GM19455 (cell line): ENCODE measurements around the gene AHRR.

Experiments
- ATAC-seq: cut with Tn5 transposase; IDR thresholded peaks from one replicate; pipeline ENCODE4 v1.9.1; 2021; ENCODE audit not compliant: unreplicated experiment

AHRR gene

GRCh38 chr5:318931-319601, 2.4 kb upstream of the AHRR start:
- no peak for ATAC-seq

- ATAC-seq = no peak
Measured at GRCh38 chr5:320524-321229, 837 bp upstream of the AHRR start.

GRCh38 chr5:321726-322251, 275 bp downstream of the AHRR start:
- peak; percentile 15 for ATAC-seq

DNA sequence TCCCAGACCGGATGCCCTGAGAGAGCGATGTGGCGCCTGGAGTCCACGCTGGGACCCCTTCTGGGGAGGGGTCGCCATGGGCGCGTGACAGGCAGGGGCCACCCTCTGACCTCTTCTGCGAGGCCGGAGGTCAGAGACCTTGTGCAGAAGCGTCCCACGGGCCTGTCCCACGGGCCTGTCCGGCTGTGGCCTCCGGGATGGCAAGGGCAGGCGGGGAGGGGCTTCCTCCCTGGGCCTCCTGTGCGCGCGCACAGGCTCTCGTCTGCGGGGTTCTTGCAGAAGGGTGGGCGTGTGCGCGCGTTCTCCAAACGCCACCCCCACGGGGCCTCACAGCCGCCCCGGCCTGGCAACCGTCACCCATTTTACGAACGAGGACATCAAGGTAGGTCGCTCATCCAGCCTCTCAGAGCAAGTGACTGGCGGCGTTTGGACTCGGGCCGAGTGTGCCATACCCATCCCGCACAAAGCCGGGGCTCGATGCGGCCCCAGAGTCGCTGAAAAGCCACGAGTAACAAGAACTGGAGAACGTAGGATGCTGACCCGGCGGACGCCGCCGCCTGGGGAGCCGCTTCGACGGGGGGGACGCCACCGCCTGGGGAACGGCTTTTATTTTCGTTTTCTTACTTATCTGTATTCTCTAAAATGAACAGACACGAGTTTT, 897 bp downstream of the AHRR start:
- peak; percentile 24 for ATAC-seq

DNA sequence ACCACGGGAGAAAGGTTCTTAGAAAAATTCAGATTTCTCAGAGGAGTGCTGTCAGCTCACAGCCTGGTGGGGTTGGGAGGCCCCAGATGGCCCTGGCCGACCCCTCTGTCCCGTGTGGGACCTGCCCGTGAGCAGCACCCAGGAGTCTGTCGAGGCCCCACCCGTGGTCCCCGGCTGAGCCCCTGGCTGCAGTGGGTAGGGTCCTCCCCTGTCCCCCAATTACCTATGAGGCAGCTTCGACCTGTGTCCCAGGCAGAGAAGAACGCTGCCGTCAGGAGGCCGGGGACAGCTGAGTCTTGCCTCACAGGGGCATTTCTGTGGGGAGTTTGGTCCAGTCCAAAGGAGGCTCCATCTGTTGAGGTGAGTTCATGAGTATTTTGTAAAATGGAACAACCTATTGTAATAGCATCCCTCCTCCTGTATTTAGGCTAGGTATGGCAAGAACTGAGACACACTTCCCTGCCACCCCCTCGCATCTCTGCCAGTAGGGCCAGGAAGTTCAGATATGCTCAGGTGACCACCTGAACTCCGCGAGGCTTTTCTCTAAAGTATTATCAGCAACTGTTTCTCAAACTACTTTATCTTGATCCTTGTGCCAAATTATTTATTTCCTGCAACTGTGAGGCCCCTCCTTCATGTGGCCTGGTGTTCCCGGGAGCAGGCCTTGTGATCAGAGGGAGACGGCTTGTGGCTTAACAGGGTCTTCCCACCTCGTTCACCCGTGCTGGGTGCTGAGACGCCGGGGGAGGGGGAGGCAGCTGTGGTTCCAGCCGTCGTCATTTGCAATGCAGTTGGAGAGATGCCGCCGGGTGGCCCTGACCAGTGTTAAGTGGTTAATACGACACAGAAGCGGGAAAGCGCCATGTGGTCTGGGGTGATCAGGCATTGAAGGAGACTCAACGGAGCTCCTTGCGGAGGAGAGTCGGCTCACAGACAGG, 1.7 kb downstream of the AHRR start:
- no peak for ATAC-seq

- no peak for ATAC-seq
Measured at GRCh38 chr5:324736-325612, 3.5 kb downstream of the AHRR start.

DNA sequence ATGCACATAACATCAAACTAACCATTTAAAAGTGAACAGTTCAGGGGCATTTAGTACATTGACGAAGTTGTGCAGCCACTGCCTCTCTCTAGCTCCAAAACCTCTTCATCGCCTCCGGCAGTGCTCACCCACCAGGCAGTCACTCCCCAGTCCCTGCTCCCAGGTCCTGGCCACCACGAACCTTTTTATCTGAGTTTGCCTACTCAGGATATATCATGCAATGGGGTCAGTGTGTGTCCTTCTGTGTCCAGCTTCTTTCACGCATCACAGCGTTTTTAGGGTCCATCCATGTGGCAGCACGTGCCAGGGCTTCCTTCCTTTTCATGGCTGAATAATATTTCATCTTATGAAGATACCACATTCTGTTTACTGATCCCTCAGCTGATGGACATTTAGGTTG, 4.6 kb downstream of the AHRR start:
- no peak for ATAC-seq

- ATAC-seq = no peak
Measured at GRCh38 chr5:329121-329735, 7.7 kb downstream of the AHRR start.

- ATAC-seq = no peak
Measured at GRCh38 chr5:329768-330167, 8.3 kb downstream of the AHRR start.

GRCh38 chr5:332843-333242, 11.3 kb downstream of the AHRR start:
- ATAC-seq = peak; percentile 51

DNA sequence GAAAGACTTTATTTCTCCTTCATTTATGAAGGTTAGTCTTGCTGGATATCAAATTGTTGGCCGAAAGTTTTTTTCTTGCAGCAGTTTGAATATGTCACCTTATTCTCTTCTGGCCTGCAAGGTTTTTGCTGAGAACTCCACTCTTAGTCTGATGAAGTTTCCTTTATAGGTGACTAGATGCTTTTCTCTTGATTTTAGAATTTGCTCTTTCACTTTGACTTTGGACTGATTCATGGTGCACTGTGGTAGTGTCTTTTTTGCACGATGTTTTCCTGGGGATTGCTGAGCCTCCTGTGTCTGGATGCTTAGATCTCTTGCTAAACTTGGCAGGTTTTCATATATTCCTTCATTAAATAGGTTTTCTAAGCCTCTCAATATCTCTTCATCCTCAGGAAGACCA, 12.4 kb downstream of the AHRR start:
- ATAC-seq = no peak

- no peak for ATAC-seq
Measured at GRCh38 chr5:334903-335739, 13.6 kb downstream of the AHRR start.

- ATAC-seq = no peak
Measured at GRCh38 chr5:335740-336038, 14.2 kb downstream of the AHRR start.

DNA sequence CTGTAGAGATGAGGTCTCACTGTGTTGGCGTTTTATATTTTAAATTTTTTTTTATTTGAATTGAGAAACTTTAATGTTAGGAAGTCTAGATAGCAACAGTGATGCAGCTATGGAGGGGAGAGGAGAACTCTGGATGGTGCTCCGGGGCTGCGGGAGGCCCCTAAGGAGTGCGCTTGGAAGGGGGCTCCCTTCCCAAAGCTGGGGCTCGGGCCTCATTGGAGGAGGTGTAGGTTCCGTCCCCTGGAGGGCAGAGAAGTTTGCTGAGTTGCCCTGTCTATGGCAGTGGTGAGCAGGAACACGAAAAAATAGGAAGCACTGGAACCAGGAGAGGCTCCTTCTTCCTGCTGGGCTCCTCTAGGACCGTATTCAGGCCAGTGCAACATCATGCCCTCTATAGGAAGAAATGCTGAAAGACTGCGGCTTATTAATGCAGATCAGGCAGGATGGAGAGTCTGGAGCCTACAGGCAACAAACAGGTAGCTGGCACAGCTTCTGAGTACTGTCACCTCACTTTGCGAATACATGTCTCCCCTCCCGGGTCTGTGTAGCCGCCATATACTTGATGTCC, 16.1 kb downstream of the AHRR start:
- ATAC-seq = no peak

GRCh38 chr5:342501-343460, 21.3 kb downstream of the AHRR start:
- ATAC-seq = no peak

DNA sequence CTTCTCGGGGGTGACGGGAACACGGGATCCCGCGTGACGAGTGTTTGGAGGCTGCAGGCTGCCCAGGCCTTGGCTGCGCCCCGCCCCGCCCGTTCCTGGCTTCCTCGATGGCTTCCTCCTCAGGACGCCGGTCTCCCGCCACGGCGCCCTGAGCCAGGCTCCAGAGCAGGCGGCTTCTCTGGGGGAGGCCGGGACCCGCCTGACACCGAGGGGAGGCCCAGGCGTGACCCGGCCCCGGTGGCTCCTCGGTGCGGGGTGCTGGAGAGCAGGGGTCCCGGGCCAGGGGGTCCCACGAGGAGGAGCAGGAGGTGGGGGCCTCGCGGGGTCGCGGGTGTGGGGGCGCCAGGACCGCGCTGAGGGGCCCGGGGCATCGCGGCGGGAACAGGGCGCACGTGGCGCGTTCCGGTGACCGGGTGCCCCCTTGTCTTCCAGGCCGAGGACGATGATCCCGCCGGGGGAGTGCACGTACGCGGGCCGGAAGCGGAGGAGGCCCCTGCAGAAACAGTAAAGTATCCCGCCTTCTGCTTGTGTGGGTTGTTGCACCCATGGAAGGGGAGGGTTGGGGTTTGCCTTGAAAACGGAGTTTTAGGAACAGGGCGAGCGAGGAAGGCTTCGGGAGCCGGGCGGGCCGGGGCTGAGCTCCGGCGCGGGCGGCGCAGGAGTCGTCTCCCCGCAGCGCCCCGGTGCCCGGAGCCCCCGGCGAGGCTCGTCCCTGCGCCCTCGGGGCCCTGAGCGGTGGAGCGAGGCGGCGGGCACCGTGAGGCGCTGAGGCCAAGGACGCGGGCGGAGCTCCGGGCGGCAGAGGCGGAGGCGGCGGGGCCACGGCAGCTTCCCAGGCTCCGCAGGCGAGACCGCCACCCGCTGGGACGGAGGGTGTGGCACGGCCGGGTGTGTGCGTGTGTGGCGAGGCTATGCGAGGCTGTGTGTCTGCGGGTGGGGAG, 22.2 kb downstream of the AHRR start:
- peak; percentile 82 for ATAC-seq
